ENCODE measurements around the gene NRG3.

The NRG3 gene

GRCh38 chr10:82208726-82209125 is 333.7 kb downstream of the NRG3 start:
- Histone ChIP-seq H3K36me3 (no peaks in the 10 kb centered on the region), H3K4me1 (no peaks in the 10 kb centered on the region), H3K4me3 (ENCODE audit: low read depth, low read length) (no peak overlapping the region), H3K9me3 (no peaks in the 10 kb centered on the region), H3K27me3 (no peaks in the 10 kb centered on the region)
- no peak for TF ChIP-seq CTCF (IDR thresholded peaks at IDR 0.05; ENCODE audit: low read depth, low read length)
- no peak for DNase-seq

GRCh38 chr10:82210331-82210730 is 335.3 kb downstream of the NRG3 start:
- Histone ChIP-seq H3K9me3 (no peaks in the 10 kb centered on the region), H3K4me1 (no peaks in the 10 kb centered on the region)

GRCh38 chr10:82211346-82211745 is 336.4 kb downstream of the NRG3 start:
- Histone ChIP-seq H3K36me3 (no peaks in the 10 kb centered on the region), H3K27me3 (no peaks in the 10 kb centered on the region), H3K4me1 (no peaks in the 10 kb centered on the region), H3K9me3 (no peaks in the 10 kb centered on the region), H3K4me3 (ENCODE audit: low read depth, low read length) (no peak overlapping the region)
- no peak for TF ChIP-seq CTCF (IDR thresholded peaks at IDR 0.05; ENCODE audit: low read depth, low read length)
- no peak for DNase-seq

More at GRCh38 chr10:82210331-82210730, 335.3 kb downstream of the NRG3 start:
- DNase-seq, result no peak
- TF ChIP-seq CTCF (IDR thresholded peaks at IDR 0.05; ENCODE audit: low read depth, low read length), result no peak
- no peaks in the 10 kb centered on the region for H3K27me3 ChIP-seq
- H3K36me3 ChIP-seq, result no peaks in the 10 kb centered on the region
- no peak overlapping the region for H3K4me3 ChIP-seq (ENCODE audit: low read depth, low read length)

- no peak for TF ChIP-seq CTCF (IDR thresholded peaks at IDR 0.05; ENCODE audit: low read depth, low read length)
- H3K4me1 ChIP-seq, result no peaks in the 10 kb centered on the region
- DNase-seq, result no peak
These were observed 337.8 kb downstream of the NRG3 start for GRCh38 chr10:82212753-82213152.

GRCh38 chr10:82213784-82214183 is 338.8 kb downstream of the NRG3 start:
- Histone ChIP-seq H3K4me1 (no peaks in the 10 kb centered on the region), H3K36me3 (no peaks in the 10 kb centered on the region), H3K9me3 (no peaks in the 10 kb centered on the region), H3K27me3 (no peaks in the 10 kb centered on the region), H3K4me3 (ENCODE audit: low read depth, low read length) (no peak overlapping the region)
- DNase-seq, result no peak
- TF ChIP-seq CTCF (IDR thresholded peaks at IDR 0.05; ENCODE audit: low read depth, low read length), result no peak

More at GRCh38 chr10:82212753-82213152, 337.8 kb downstream of the NRG3 start:
- Histone ChIP-seq H3K27me3 (no peaks in the 10 kb centered on the region), H3K4me3 (ENCODE audit: low read depth, low read length) (no peak overlapping the region), H3K36me3 (no peaks in the 10 kb centered on the region), H3K9me3 (no peaks in the 10 kb centered on the region)

- Histone ChIP-seq H3K4me1 (no peaks in the 10 kb centered on the region), H3K4me3 (ENCODE audit: low read depth, low read length) (no peak overlapping the region), H3K9me3 (no peaks in the 10 kb centered on the region), H3K27me3 (no peaks in the 10 kb centered on the region), H3K36me3 (no peaks in the 10 kb centered on the region)
- no peak for DNase-seq
- no peak for TF ChIP-seq CTCF (IDR thresholded peaks at IDR 0.05; ENCODE audit: low read depth, low read length)
These were observed 346.1 kb downstream of the NRG3 start for GRCh38 chr10:82221056-82221455.

All from BE2C (cell line).